Right atrium auricular region (tissue), 2 donors: ENCODE measurements around the gene SYT8. TPM values are rescaled to one million over a fixed set of nuclear protein-coding genes. Genes with fewer than 3 reads are reported as not detected.
"Not testable (repeated sequence)": the region's sequence is repeated elsewhere in the genome, so short reads cannot be mapped to it uniquely, and the experiment has no call there.

ENCODE experiments used
- DNase-seq: peaks from one replicate; pipeline ENCODE4 v3.0.0-alpha.2; 2019; ENCODE audit warnings: low spot score
- H3K27ac ChIP-seq, 2 donors: fragments of 200-600 bp; sonication (generic); 1 replicate in 1 of 2; 2 replicates in 1 of 2; pipeline ENCODE4 v1.5.1; 2016 to 2019
- H3K27me3 ChIP-seq, 2 donors: fragments of 200-600 bp; sonication (generic); one replicate each; pipeline versions ENCODE4 v1.5.1 to v1.6.0; 2017 to 2019
- H3K36me3 ChIP-seq: fragments of 200-600 bp; sonication (generic); one replicate; pipeline ENCODE4 v1.5.1; 2016
- H3K4me1 ChIP-seq, 2 donors: fragments of 200-600 bp; sonication (generic); one replicate each; pipeline versions ENCODE4 v1.5.1 to v1.6.0; 2017 to 2019
- H3K4me3 ChIP-seq, 2 donors: fragments of 200-600 bp; sonication (generic); 1 replicate in 1 of 2; 2 replicates in 1 of 2; pipeline ENCODE4 v1.5.1; 2017 to 2019; ENCODE audit warnings: mild to moderate bottlenecking in 1 of 2, moderate library complexity in 1 of 2
- H3K9me3 ChIP-seq, 2 donors: fragments of 200-600 bp; sonication (generic); one replicate each; pipeline ENCODE4 v1.5.1; 2019
- CTCF ChIP-seq, 2 donors: fragments of 200-600 bp; sonication (generic); IDR thresholded peaks; one replicate each; pipeline ENCODE4 v1.5.1; 2019; ENCODE audit warnings: antibody characterized with exemption in 2 of 2
- total RNA-seq, 2 donors: library from RNA; depleted of rRNA; stranded (reverse); fragments of >200 nt; gene quantifications; one replicate each; pipeline ENCODE4 v1.1.0, GENCODE V29; 2016

SYT8 gene
- total RNA-seq, 2 donors from 2014 or later = not detected

DNA sequence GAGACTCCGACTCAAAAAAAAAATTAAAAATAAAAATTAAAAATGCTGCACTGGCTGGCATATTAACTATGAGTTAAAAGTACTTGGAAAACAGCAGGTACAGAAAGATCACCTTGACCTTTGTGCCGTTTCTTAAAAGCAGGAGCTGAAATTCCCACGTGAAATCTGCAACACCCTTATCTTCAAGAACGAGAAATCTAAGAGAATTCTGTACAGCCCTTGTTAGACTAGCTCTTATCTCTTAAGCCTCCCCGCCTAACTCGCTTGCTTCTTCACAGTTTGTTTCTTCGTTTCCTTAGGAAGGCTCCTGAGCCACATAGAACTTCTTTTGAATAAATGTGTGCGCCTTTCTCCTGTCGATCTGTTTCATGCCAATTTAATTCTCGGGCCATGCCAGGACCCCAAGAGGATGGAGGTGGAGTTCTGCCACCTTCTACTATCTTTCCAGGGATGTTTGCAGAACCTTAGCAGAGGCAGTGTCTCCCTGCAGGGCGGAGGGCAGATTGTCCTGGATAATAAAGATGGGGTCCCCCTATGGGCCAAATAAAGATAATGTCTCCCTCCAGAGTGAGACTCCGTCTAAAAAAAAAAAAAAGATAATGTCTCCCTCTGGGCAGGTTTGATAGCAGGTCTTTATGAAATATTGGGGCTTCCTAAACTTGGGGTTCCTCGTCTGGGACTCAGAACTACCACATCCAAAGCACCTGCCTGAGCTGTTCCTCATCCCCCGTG, 27.4 kb upstream of the SYT8 start:
- no peak for TF ChIP-seq CTCF (IDR thresholded peaks at IDR 0.05)
- H3K27me3 ChIP-seq = no peaks in the 10 kb centered on the region

DNA sequence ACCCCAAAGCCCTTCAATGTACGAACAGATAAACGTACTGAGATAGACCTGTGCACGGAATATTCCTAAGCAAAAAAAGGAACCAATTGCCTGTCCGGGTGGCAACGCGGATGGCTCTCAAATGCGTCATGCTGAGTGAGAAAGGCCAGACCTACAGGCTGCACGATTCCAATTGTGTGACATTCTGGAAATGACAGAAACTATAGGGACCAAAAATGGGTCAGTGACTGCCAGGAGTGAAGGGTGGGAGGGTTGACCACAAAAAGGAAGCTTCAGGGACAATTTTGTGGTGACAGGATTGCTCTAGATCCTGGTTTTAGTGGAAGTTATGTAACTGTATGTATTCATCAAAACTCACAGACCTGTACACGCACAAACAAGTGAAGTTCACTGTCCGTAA, 24.0 kb upstream of the SYT8 start:
- Histone ChIP-seq H3K9me3 (no peaks in the 10 kb centered on the region), H3K36me3 (no peaks in the 10 kb centered on the region), H3K27me3 (no peaks in the 10 kb centered on the region), H3K4me3 (no peak overlapping the region), H3K4me1 (no peaks in the 10 kb centered on the region), H3K27ac (no peak overlapping the region)
- no peak for TF ChIP-seq CTCF (IDR thresholded peaks at IDR 0.05)
- no peak for DNase-seq

More for the DNA sequence above, 27.4 kb upstream of the SYT8 start:
- H3K27ac ChIP-seq = no peak overlapping the region
- no peak overlapping the region for H3K4me3 ChIP-seq
- no peaks in the 10 kb centered on the region for H3K4me1 ChIP-seq
- no peaks in the 10 kb centered on the region for H3K36me3 ChIP-seq
- no peak for DNase-seq
- no peaks in the 10 kb centered on the region for H3K9me3 ChIP-seq

DNA sequence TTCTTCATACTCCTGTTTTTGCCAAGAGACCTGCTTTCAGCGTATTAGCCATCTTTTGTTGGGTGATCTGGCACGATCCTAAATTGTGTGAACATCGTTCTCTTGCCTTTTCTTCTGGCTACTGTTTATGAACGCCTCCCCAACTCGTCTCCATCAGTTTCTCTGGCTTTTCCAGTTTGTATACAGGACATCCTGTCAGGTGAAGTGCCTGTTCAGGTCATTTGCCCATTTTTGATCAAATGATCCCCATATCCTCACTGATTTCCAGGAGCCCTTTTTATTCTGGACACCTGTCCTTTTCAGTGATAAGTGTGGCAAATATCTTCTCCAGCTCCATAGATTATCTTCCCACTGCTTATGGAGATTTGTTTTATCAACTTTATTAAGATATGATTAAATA, 22.5 kb upstream of the SYT8 start:
- no peak overlapping the region for H3K27ac ChIP-seq
- no peaks in the 10 kb centered on the region for H3K27me3 ChIP-seq
- H3K36me3 ChIP-seq = no peaks in the 10 kb centered on the region
- no peak overlapping the region for H3K4me3 ChIP-seq
- no peaks in the 10 kb centered on the region for H3K9me3 ChIP-seq
- TF ChIP-seq CTCF (IDR thresholded peaks at IDR 0.05) = no peak
- no peak for DNase-seq
- H3K4me1 ChIP-seq = no peaks in the 10 kb centered on the region

DNA sequence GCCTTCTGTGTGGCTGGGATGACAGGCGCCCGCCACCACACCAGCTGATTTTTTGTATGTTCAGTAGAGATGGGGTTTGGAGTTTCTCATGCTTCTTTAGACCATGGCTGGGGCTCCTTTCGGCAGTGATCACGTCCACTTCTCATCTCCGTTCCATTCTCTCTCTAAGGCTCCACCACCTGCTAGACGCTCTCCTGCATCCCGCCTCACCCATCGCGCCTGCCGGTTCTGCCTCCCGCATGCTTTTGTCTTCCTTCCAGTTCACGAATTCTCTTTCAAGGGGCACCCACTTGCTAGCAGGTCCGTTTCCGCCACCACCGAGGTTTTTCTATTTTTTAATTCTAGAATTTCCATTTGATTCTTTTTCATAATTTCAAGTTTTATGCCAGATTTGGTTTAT, 22.0 kb upstream of the SYT8 start:
- H3K27me3 ChIP-seq = no peaks in the 10 kb centered on the region
- no peak overlapping the region for H3K4me3 ChIP-seq
- H3K9me3 ChIP-seq = no peaks in the 10 kb centered on the region
- TF ChIP-seq CTCF (IDR thresholded peaks at IDR 0.05) = no peak
- no peak for DNase-seq
- H3K4me1 ChIP-seq = no peaks in the 10 kb centered on the region
- H3K36me3 ChIP-seq = no peaks in the 10 kb centered on the region
- H3K27ac ChIP-seq = no peak overlapping the region

- not testable (repeated sequence) for H3K4me3 ChIP-seq, H3K9me3 ChIP-seq, DNase-seq, H3K27ac ChIP-seq, H3K27me3 ChIP-seq, H3K4me1 ChIP-seq, H3K36me3 ChIP-seq
Measured at GRCh38 chr11:1813356-1813755, 21.4 kb upstream of the SYT8 start.

DNA sequence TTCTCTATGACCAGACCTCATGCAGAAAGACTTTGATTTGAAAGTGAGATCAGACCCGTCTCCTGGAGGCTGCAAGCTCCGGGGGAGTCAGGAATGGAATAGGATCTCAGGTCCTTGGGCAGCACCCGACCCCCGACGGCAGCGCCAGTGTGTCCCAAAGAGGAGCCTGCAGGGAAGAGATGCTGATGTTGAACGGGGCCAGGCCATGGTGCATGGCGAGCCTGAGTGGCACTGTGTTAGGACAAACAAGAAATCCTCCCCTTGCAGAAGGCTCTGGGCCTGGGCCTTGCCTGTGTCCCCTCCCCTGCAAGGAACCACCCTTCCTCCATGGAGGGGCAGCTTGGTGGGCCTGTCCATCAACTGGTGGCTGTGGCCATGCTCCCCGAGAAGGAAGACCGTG, 20.1 kb upstream of the SYT8 start:
- TF ChIP-seq CTCF (IDR thresholded peaks at IDR 0.05) = no peak
- H3K4me1 ChIP-seq = no peaks in the 10 kb centered on the region
- H3K27ac ChIP-seq = no peak overlapping the region
- H3K9me3 ChIP-seq = peaks cover 0 to 16% of the 10 kb centered on the region in 2 donors
- no peaks in the 10 kb centered on the region for H3K27me3 ChIP-seq
- no peak overlapping the region for H3K4me3 ChIP-seq
- H3K36me3 ChIP-seq = no peaks in the 10 kb centered on the region
- DNase-seq = no peak
